Activated CD4-positive, alpha-beta T cell treated with anti-CD3 and anti-CD28 coated beads, Interleukin-2, Interleukin-4, amounts not matched to agents 100 ng/mL and 50 ng/mL, durations not matched to agents 16 hours and 8 hours (primary cell): Measurements from ENCODE around the gene MAPKAP1.
"Not testable (repeated sequence)": the region's sequence is repeated elsewhere in the genome, so short reads cannot be mapped to it uniquely, and the experiment has no call there.

ENCODE experiments used
- DNase-seq: peaks from one replicate; pipeline ENCODE4 v3.0.0-alpha.2; 2020; ENCODE audit warnings: low spot score

MAPKAP1 gene

DNA sequence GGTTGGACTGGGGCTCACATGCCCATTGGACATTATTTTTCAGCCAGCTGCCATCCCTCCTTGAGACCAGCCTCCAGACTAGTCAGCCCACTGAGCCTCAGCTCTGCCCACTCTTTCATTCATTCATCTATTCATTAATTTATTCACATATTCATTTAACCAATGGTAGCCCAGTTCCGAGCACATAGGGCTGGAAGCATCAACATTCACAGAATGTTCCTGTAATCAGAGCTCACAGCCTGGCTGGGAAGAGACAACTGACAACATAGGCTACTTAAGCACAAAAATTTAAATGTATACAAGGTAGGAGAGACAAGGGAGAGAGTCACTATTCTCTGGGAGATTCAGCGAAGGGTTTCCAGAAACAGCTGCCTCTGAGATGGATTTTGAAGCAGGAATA is 23.2 kb upstream of the MAPKAP1 start:
- no peak for DNase-seq

DNA sequence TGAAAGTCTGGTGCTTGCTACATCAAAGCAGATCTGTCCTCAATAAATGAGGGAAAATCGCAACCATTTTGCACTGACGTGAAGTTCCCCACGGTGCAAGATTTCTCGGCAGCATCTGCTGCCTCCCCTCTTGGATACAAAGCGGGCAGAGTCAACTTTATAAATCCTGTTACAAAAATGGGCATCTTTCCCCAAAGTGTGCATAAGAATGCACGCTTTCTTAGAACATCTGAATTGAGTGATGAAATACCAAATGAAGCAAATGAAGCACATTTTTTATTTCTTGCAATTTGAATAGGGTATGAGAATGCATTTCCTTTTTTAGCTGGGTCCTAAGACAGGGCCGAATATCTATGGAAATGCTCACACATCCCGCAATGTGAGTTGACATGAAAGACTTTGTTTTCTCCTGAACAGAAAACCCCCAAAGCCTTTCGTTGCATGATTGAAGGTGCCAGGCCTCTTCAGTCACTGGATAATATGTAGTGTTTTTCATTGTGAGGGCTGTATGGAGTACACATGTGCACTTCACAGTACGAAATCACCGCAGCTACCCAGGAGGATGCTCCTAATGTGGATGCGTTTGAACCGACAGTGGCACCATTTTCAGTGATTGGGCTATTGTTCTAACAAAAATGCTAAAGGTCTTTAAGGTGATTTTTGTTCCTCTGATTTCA is 19.6 kb upstream of the MAPKAP1 start:
- DNase-seq: no peak

GRCh38 chr9:125707472-125707804 is 430 bp upstream of the MAPKAP1 start:
- no peak for DNase-seq

GRCh38 chr9:125705893-125706292 is 1.1 kb downstream of the MAPKAP1 start:
- no peak for DNase-seq

- no peak for DNase-seq
Measured at GRCh38 chr9:125703662-125704061, 3.3 kb downstream of the MAPKAP1 start.

GRCh38 chr9:125701351-125701750 is 5.7 kb downstream of the MAPKAP1 start:
- DNase-seq: peak; percentile 59

- DNase-seq: peak; percentile 70
Measured at GRCh38 chr9:125700791-125701190, 6.2 kb downstream of the MAPKAP1 start.

DNA sequence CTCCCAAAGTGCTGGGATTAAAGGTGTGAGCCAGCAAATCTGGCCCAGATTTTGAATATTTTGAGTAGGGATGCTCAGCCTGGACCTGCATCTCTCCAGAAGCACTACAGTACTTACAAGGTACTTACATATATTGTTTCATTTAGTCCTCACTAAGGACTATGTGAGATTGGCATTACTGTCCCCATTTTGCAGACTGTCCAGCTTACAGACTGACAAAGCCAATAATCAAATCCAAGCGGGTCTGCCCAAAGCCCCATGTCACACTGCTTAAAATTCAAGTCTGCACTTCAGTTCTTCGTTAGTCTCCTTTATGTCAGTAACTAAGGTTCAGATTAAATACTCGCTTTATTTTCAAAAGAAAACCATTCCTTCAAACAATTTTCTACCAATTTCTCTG is 7.1 kb downstream of the MAPKAP1 start:
- DNase-seq: no peak

DNA sequence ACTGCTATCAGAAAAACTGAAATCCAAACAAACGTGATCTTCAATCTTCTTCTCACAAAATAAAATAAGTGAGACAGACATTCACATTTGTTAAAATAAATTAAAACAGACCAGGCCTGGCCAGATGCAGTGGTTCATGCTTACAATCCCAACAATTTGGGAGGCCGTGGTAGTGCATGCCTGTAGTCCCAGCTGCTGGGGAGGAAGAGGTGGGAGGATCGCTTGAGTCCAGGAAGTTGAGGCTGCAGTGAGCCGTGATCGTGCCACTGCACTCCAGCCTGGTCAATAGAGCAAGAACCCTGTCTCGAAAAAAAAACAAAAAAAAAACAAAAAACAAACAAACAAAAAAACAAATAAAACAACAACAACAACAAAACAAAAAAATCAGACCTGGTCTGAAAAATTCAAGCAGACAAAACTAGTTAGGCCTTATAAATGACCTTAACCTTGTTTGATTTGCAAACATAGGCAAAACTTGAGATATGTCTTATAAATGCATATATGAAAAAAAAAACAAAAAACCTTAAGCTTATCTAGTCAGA is 10.8 kb downstream of the MAPKAP1 start:
- DNase-seq: no peak

DNA sequence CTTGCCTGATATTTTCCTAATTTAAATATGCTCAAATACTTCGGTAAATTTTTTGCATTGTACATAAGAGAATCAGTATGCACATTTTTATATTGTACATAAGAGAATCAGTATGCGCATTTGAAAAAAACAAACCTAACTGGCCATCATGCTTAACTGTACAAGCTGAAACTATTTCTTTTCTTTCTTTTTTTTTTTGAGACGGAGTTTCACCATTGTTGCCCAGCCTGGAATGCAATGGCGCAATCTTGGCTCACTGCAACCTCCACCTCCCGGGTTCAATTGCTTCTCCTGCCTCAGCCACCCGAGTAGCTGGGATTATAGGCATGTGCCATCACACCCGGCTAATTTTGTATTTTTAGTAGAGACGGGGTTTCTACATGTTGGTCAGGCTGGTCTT is 11.5 kb downstream of the MAPKAP1 start:
- not testable (repeated sequence) for DNase-seq

GRCh38 chr9:125694478-125694877 is 12.5 kb downstream of the MAPKAP1 start:
- DNase-seq: no peak

GRCh38 chr9:125693492-125693891 is 13.5 kb downstream of the MAPKAP1 start:
- DNase-seq: not testable (repeated sequence)

- DNase-seq: no peak
Measured at GRCh38 chr9:125691869-125692268, 15.1 kb downstream of the MAPKAP1 start.

- no peak for DNase-seq
Measured at GRCh38 chr9:125690679-125691078, 16.3 kb downstream of the MAPKAP1 start.

DNA sequence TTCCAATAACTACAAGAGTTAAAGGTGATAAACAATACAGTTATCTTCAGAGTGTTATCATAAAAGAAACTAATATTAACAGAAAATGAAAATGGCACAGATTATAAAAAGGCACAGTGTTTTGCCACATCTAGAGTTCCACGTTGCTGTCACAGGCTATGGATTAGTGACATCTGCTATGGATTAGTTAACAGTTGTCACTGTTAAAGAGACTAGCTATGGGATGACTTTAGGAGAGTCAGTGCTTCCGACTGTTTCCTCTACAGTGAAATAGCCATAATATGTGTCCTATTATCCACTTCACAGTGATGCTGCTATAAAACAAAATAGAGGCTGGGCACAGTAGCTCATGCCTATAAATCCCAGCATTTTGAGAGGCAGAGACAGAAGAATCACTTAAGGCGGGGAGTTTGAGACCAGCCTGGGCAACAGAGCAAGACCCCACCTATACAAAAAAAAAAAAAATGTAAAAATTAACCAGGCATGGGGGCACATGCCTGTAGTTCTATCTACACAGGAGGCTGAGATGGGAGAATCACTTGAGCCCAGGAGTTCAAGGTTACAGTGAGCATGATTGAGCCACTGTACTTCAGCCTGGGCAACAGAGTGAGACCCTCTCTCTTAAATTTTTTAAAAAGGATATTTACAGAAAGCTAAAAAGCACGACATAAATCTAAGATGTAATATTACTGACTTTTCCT is 19.7 kb downstream of the MAPKAP1 start:
- no peak for DNase-seq

DNA sequence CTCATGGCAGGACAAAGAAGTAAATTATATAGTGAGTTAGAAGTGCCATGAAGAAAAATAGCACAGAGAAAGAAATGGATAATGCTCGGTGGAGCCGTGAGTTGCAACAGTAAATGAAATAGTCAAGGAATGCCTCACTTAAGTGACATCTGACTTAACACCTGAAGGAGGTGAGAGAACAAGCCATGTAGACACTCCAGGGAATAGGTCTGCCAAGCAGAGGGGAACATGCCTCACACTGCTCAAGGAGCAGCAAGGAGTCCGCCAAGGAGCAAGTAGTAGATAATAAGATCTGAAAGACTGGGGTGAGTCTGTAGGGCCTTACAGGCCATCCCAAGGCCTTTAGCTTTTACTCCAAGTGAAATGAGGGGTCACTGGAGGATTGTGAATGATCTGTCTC is 21.8 kb downstream of the MAPKAP1 start:
- no peak for DNase-seq

DNA sequence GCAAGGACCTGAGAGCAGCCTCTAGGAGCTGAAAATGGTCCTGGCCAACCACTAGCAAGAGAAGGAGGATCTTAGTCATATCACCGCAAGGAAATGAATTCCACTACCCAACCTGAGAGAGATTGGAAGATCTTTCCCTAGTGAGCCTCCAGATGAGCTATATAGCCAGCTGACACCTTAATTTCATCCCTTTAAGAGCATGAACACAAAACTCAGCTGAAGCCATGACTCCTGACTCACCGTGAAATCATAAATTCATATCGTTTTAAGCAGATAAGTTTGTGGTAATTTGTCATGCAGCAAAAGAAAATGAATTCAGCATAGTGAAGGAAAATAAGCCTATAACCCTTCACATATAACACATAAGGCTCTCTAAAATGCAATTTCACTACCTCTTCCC is 23.5 kb downstream of the MAPKAP1 start:
- no peak for DNase-seq

DNA sequence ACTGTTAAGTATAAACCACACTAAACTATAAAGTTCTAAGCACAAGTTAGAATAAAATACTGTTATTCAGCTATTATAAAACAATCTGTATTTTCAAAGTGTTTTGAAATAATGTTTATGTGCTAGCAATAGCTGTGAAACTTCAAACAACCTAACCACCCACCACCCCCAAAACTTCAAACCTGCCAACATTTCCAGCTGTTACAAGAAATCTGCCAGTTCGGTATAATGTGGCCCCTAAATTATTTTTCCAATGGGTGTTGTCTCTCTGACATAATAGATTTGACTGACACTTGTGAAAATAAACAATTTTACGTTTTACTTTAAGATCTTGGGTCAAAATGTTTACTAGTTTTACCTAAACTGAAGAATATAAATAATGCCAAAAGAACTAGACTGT is 24.7 kb downstream of the MAPKAP1 start:
- DNase-seq: no peak

GRCh38 chr9:125681657-125682056 is 25.4 kb downstream of the MAPKAP1 start:
- no peak for DNase-seq

- DNase-seq: no peak
Measured at GRCh38 chr9:125681086-125681622, 25.9 kb downstream of the MAPKAP1 start.

- no peak for DNase-seq
Measured at GRCh38 chr9:125680445-125680844, 26.6 kb downstream of the MAPKAP1 start.

GRCh38 chr9:125679597-125680189 is 27.3 kb downstream of the MAPKAP1 start:
- DNase-seq: no peak
